ENCODE results near the gene SATB2. TPM values are rescaled to one million over a fixed set of nuclear protein-coding genes. Genes with fewer than 3 reads are reported as not detected.

Gene SATB2
- total and polyA plus RNA-seq, 8 donors: 0.50 to 184 (median 1.4) TPM

DNA sequence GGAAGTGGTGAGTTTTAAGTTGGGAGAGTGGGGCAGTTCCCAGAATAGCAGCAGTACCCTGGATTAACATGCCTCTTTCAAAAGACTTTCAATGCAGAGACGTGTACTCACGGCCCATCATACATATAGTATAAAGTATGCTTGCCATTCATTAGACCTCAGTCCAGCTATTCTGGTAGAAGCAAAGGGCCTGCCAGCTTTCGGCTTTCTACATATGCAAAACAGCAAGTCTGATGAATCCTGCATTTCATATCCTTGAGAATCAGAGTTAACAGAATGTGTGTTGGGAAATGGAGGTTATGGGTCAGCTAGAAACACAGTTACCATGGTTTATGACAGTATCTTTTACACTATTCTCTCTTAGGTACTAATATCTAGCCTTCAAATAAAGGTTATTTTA is 27.5 kb downstream of the SATB2 start:
- TF ChIP-seq POLR2A (IDR thresholded peaks at IDR 0.05) (no peak), CTCF (IDR thresholded peaks at IDR 0.05) (no peak), EP300 (IDR thresholded peaks at IDR 0.05) (no peak), POLR2AphosphoS5 (IDR thresholded peaks at IDR 0.05) (no peak)

GRCh38 chr2:199428291-199428690 is 29.4 kb downstream of the SATB2 start:
- Histone ChIP-seq H3K4me1 (no peaks in the 10 kb centered on the region), H3K4me3 (no peak overlapping the region), H3K27me3 (no peaks in the 10 kb centered on the region), H3K27ac (no peak overlapping the region), H3K9me3 (no peaks in the 10 kb centered on the region), H3K36me3 (peaks cover 0 to 4% (median 0%) of the 10 kb centered on the region in 4 donors)
- no peak for DNase-seq
- TF ChIP-seq POLR2A (IDR thresholded peaks at IDR 0.05) (no peak), EP300 (IDR thresholded peaks at IDR 0.05) (no peak), CTCF (IDR thresholded peaks at IDR 0.05) (no peak), POLR2AphosphoS5 (IDR thresholded peaks at IDR 0.05) (no peak)
- intact Hi-C loops (cut with DNase I; ENCODE audit: low total_unique reads): no loop called here
- 90 to 95% (median 92%) methylated on average over 3 of the region's 3 CpGs for WGBS, 5 donors

More for the DNA sequence above, 27.5 kb downstream of the SATB2 start:
- no peak overlapping the region for H3K27ac ChIP-seq
- H3K4me1 ChIP-seq: no peaks in the 10 kb centered on the region
- no peaks in the 10 kb centered on the region for H3K9me3 ChIP-seq
- no peak overlapping the region for H3K4me3 ChIP-seq
- intact Hi-C loops (cut with DNase I; ENCODE audit: low total_unique reads): no loop called here
- 87 to 93% (median 91%) methylated on average over 3 of the region's 3 CpGs for WGBS, 5 donors
- DNase-seq: no peak
- no peaks in the 10 kb centered on the region for H3K27me3 ChIP-seq
- H3K36me3 ChIP-seq: peaks cover 0 to 4% (median 0%) of the 10 kb centered on the region in 4 donors

DNA sequence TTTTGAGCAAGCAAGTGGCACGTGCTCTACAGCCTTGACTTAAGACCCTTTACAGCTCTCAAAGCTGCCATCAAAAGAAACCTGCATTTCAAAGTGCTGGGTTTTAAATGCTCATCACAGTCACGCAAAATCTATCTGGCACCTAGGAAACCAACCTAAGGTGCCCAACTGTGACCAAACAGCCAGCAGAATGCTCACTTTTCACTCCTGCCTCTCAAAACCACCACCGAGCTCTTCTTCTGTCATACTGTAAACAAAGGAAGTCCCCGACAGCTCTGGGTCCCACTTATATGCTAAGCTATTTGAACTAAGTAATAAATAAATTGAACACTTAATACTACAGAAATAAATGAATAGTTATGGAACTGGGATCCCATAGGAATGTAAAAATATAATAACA is 33.6 kb downstream of the SATB2 start:
- intact Hi-C loops (cut with DNase I; ENCODE audit: low total_unique reads): no loop called here
- H3K4me3 ChIP-seq: no peak overlapping the region
- no peaks in the 10 kb centered on the region for H3K4me1 ChIP-seq
- DNase-seq: no peak
- 47 to 57% (median 50%) methylated on average over 4 of the region's 4 CpGs for whole genome bisulfite sequencing, 5 donors
- H3K27ac ChIP-seq: no peak overlapping the region
- no peaks in the 10 kb centered on the region for H3K9me3 ChIP-seq
- no peaks in the 10 kb centered on the region for H3K36me3 ChIP-seq
- H3K27me3 ChIP-seq: no peaks in the 10 kb centered on the region
- no peak for TF ChIP-seq POLR2A (IDR thresholded peaks at IDR 0.05)
- no peak for TF ChIP-seq EP300 (IDR thresholded peaks at IDR 0.05)
- no peak for TF ChIP-seq CTCF (IDR thresholded peaks at IDR 0.05)
- no peak for TF ChIP-seq POLR2AphosphoS5 (IDR thresholded peaks at IDR 0.05)

GRCh38 chr2:199419428-199419827 is 38.3 kb downstream of the SATB2 start:
- 82 to 94% (median 89%) methylated on average over 5 of the region's 5 CpGs for WGBS, 5 donors

More at GRCh38 chr2:199419428-199419827, 38.3 kb downstream of the SATB2 start:
- DNase-seq: no peak
- Histone ChIP-seq H3K36me3 (no peaks in the 10 kb centered on the region), H3K27me3 (no peaks in the 10 kb centered on the region), H3K9me3 (no peaks in the 10 kb centered on the region), H3K4me3 (no peak overlapping the region), H3K27ac (no peak overlapping the region), H3K4me1 (no peaks in the 10 kb centered on the region)
- intact Hi-C loops (cut with DNase I; ENCODE audit: low total_unique reads): no loop called here
- TF ChIP-seq CTCF (IDR thresholded peaks at IDR 0.05): no peak
- no peak for TF ChIP-seq POLR2AphosphoS5 (IDR thresholded peaks at IDR 0.05)
- no peak for TF ChIP-seq EP300 (IDR thresholded peaks at IDR 0.05)
- no peak for TF ChIP-seq POLR2A (IDR thresholded peaks at IDR 0.05)

All from stomach (tissue), 9 donors.